Muscle of leg (tissue), 11 donors: ENCODE measurements around the gene LIN9. TPM values are rescaled to one million over a fixed set of nuclear protein-coding genes. Genes with fewer than 3 reads are reported as not detected.

Experiments
- DNase-seq: peaks from one replicate; pipeline ENCODE4 v3.0.0; 2013
- H3K27ac ChIP-seq: one replicate; pipeline ENCODE4 v1.5.1; 2013; ENCODE audit warnings: mild to moderate bottlenecking, low read length, control low read depth
- H3K27me3 ChIP-seq: one replicate; pipeline ENCODE4 v1.6.1; 2013; ENCODE audit warnings: low read length; ENCODE audit not compliant: control insufficient read depth, insufficient read depth
- H3K36me3 ChIP-seq: one replicate; pipeline ENCODE4 v1.6.1; 2013; ENCODE audit warnings: low read length; ENCODE audit not compliant: control insufficient read depth, insufficient read depth
- H3K4me1 ChIP-seq: one replicate; pipeline ENCODE4 v1.6.1; 2013; ENCODE audit warnings: low read length; ENCODE audit not compliant: control insufficient read depth, insufficient read depth
- H3K4me3 ChIP-seq: one replicate; pipeline ENCODE4 v1.5.1; 2013; ENCODE audit warnings: low read length, control low read depth
- H3K9me3 ChIP-seq: replicated peaks from 2 replicates; pipeline ENCODE4 v1.6.1; 2013; ENCODE audit warnings: low read depth, low read length; ENCODE audit not compliant: control insufficient read depth
- WGBS: methylation state at CpG from one replicate; pipeline ENCODE4 v1.1.5; 2013; ENCODE audit warnings: missing lambda C conversion rate; ENCODE audit not compliant: insufficient coverage; 5-methylcytosine and 5-hydroxymethylcytosine counted together
- polyA plus RNA-seq, 8 donors: library from polyadenylated mRNA; unstranded; fragments of 120-200 nt; gene quantifications; one replicate each; pipeline versions ENCODE4 v1.2.1 to v1.2.3, GENCODE V29; 2013; ENCODE audit warnings: inconsistent platforms in 1 of 8, low replicate concordance in 1 of 8; ENCODE audit not compliant: insufficient read length in 8 of 8, insufficient read depth in 1 of 8
- total RNA-seq: library from RNA; stranded (reverse); fragments of 120-200 nt; gene quantifications from one replicate; pipeline ENCODE4 v1.2.4, GENCODE V29; 2013

Gene LIN9
- total and polyA plus RNA-seq, 9 donors = 6.2 to 8.2 (median 6.6) TPM

GRCh38 chr1:226222686-226223085 lies 86.3 kb downstream of the LIN9 start:
- no CpG with 5 or more reads among the region's 10 CpGs for WGBS
- Histone ChIP-seq H3K4me1 (peaks cover 10% of the 10 kb centered on the region), H3K36me3 (no peaks in the 10 kb centered on the region), H3K9me3 (no peaks in the 10 kb centered on the region), H3K27ac (no peak overlapping the region), H3K27me3 (peaks cover 24% of the 10 kb centered on the region), H3K4me3 (no peak overlapping the region)
- no peak for DNase-seq

- H3K9me3 ChIP-seq = no peaks in the 10 kb centered on the region
- no peak overlapping the region for H3K27ac ChIP-seq
- H3K36me3 ChIP-seq = no peaks in the 10 kb centered on the region
- H3K4me1 ChIP-seq = peaks cover 10% of the 10 kb centered on the region
- peaks cover 24% of the 10 kb centered on the region for H3K27me3 ChIP-seq
- H3K4me3 ChIP-seq = no peak overlapping the region
- 33% methylated on average over 10 of the region's 11 CpGs for WGBS
- no peak for DNase-seq
Observed at GRCh38 chr1:226220473-226221189, 88.3 kb downstream of the LIN9 start.

- 66% methylated on average over 6 of the region's 10 CpGs for WGBS
- Histone ChIP-seq H3K4me1 (no peaks in the 10 kb centered on the region), H3K9me3 (no peaks in the 10 kb centered on the region), H3K27ac (no peak overlapping the region), H3K4me3 (no peak overlapping the region), H3K27me3 (peaks cover under 1% of the 10 kb centered on the region), H3K36me3 (no peaks in the 10 kb centered on the region)
- no peak for DNase-seq
Observed at GRCh38 chr1:226217273-226217672, 91.7 kb downstream of the LIN9 start.

- Histone ChIP-seq H3K27me3 (no peaks in the 10 kb centered on the region), H3K9me3 (no peaks in the 10 kb centered on the region)
Observed at GRCh38 chr1:226216056-226216455, 92.9 kb downstream of the LIN9 start.

GRCh38 chr1:226215239-226215638 lies 93.7 kb downstream of the LIN9 start:
- Histone ChIP-seq H3K36me3 (no peaks in the 10 kb centered on the region), H3K27ac (no peak overlapping the region), H3K9me3 (no peaks in the 10 kb centered on the region), H3K4me1 (no peaks in the 10 kb centered on the region), H3K27me3 (peaks cover 2% of the 10 kb centered on the region), H3K4me3 (no peak overlapping the region)
- no peak for DNase-seq
- 38% methylated on average over 3 of the region's 5 CpGs for WGBS

More at GRCh38 chr1:226216056-226216455, 92.9 kb downstream of the LIN9 start:
- no peak for DNase-seq
- Histone ChIP-seq H3K36me3 (no peaks in the 10 kb centered on the region), H3K4me3 (no peak overlapping the region), H3K27ac (no peak overlapping the region), H3K4me1 (no peaks in the 10 kb centered on the region)
- 26% methylated on average over 4 of the region's 5 CpGs for WGBS

- Histone ChIP-seq H3K4me1 (peaks cover 2% of the 10 kb centered on the region), H3K4me3 (no peak overlapping the region), H3K9me3 (no peaks in the 10 kb centered on the region), H3K27me3 (peaks cover 2% of the 10 kb centered on the region), H3K36me3 (no peaks in the 10 kb centered on the region), H3K27ac (no peak overlapping the region)
- WGBS = 75% methylated on average over 1 of the region's 8 CpGs
- DNase-seq = no peak
Observed at GRCh38 chr1:226212545-226212944, 96.4 kb downstream of the LIN9 start.

- H3K9me3 ChIP-seq = no peaks in the 10 kb centered on the region
- peaks cover 2% of the 10 kb centered on the region for H3K4me1 ChIP-seq
- H3K27ac ChIP-seq = no peak overlapping the region
- H3K4me3 ChIP-seq = no peak overlapping the region
- DNase-seq = no peak
- H3K36me3 ChIP-seq = no peaks in the 10 kb centered on the region
- WGBS = 67% methylated on average over 2 of the region's 5 CpGs
- peaks cover 2% of the 10 kb centered on the region for H3K27me3 ChIP-seq
Observed at GRCh38 chr1:226211181-226211821, 97.7 kb downstream of the LIN9 start.

- 38% methylated on average over 6 of the region's 7 CpGs for whole genome bisulfite sequencing
Observed at GRCh38 chr1:226210571-226211176, 98.3 kb downstream of the LIN9 start.

GRCh38 chr1:226209307-226210059 lies 99.5 kb downstream of the LIN9 start:
- no peak overlapping the region for H3K4me3 ChIP-seq
- DNase-seq = peak; percentile 21
- H3K36me3 ChIP-seq = no peaks in the 10 kb centered on the region
- H3K9me3 ChIP-seq = no peaks in the 10 kb centered on the region
- peaks cover 2% of the 10 kb centered on the region for H3K27me3 ChIP-seq
- H3K4me1 ChIP-seq = peaks cover 2% of the 10 kb centered on the region
- H3K27ac ChIP-seq = no peak overlapping the region
- WGBS = 75% methylated on average over 14 of the region's 17 CpGs

More at GRCh38 chr1:226210571-226211176, 98.3 kb downstream of the LIN9 start:
- Histone ChIP-seq H3K4me1 (peaks cover 2% of the 10 kb centered on the region), H3K36me3 (no peaks in the 10 kb centered on the region), H3K27ac (no peak overlapping the region), H3K4me3 (no peak overlapping the region), H3K9me3 (no peaks in the 10 kb centered on the region), H3K27me3 (peaks cover 2% of the 10 kb centered on the region)
- no peak for DNase-seq

GRCh38 chr1:226207048-226207447 lies 101.9 kb downstream of the LIN9 start:
- Histone ChIP-seq H3K9me3 (no peaks in the 10 kb centered on the region), H3K27ac (no peak overlapping the region), H3K4me1 (peaks cover 2% of the 10 kb centered on the region), H3K4me3 (no peak overlapping the region), H3K27me3 (peaks cover 2% of the 10 kb centered on the region), H3K36me3 (no peaks in the 10 kb centered on the region)
- WGBS = 100% methylated on average over 1 of the region's 5 CpGs
- DNase-seq = no peak
